Gastroesophageal sphincter (tissue), 3 donors: ENCODE measurements around the gene CNOT10.

ENCODE experiments used
- POLR2A ChIP-seq, 2 donors: fragments of 450-650 bp; IDR thresholded peaks; one replicate each; pipeline ENCODE4 v1.6.1; 2017; ENCODE audit warnings: antibody characterized with exemption in 2 of 2, mild to moderate bottlenecking in 2 of 2, moderate library complexity in 1 of 2
- TF ChIP-seq, protein P1 (sequence below), 4 experiments: fragments of 200-600 bp in 2 of 4; fragments of 450-650 bp in 2 of 4; sonication (generic) in 1 of 4; IDR thresholded peaks; one replicate each; pipeline ENCODE4 v1.5.1; 2017 to 2019; ENCODE audit warnings: antibody characterized with exemption in 4 of 4, mild to moderate bottlenecking in 2 of 4, moderate library complexity in 2 of 4

DNA sequence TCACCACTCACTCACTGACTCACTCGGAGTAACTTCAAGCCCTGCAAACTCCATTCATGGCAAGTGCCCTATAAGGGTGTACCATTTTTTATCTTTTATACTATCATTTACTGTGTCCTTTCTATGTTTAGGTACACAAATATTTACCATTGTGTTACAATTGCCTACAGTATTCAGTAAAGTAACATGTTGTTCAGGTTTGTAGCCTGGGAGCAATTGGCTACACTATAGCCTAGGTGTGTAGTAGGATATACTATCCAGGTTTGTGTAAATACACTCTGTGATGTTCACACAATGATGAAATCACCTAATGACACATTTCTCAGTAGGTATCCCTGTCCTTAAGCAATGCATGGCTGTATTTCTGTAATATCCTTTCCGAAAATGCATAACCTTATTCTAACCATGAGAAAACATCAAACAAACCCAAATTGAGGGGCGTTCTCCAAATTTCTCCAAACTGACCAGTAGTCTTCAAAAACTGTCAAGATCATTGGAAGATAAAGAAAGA lies 17.9 kb upstream of the CNOT10 start:
- TF ChIP-seq, protein P1, sequence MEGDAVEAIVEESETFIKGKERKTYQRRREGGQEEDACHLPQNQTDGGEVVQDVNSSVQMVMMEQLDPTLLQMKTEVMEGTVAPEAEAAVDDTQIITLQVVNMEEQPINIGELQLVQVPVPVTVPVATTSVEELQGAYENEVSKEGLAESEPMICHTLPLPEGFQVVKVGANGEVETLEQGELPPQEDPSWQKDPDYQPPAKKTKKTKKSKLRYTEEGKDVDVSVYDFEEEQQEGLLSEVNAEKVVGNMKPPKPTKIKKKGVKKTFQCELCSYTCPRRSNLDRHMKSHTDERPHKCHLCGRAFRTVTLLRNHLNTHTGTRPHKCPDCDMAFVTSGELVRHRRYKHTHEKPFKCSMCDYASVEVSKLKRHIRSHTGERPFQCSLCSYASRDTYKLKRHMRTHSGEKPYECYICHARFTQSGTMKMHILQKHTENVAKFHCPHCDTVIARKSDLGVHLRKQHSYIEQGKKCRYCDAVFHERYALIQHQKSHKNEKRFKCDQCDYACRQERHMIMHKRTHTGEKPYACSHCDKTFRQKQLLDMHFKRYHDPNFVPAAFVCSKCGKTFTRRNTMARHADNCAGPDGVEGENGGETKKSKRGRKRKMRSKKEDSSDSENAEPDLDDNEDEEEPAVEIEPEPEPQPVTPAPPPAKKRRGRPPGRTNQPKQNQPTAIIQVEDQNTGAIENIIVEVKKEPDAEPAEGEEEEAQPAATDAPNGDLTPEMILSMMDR (IDR thresholded peaks at IDR 0.05), result no peak
- TF ChIP-seq POLR2A (IDR thresholded peaks at IDR 0.05), result no peak
